ENCODE results near the gene P2RX7.

DNA sequence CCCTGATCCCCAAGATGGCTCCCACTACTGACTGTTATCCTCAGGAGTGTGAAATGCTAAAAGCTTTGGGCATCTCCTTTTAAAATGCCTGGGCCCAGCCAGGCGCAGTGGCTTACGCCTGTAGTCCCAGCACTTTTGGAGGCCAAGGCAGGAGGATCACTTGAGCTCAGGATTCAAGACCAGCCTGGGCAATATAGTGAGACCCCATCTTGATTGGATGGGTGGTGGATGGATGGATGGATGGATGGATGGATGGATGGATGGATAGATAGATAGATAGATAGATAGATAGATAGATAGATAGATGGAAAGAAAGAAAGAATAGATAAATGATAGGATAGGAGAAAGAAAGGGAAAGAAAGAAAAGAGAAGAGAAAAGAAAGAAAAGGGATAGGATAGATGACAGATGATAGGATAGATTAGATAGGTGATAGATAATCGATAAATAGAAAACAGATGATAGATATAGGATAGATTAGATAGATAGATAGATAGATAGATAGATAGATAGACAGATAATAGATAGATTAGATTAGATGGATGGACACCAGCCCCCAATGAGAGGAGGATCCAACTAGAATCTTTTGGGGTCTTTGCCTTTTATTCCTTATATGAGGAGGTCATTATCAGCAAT is 86.8 kb downstream of the P2RX7 start:
- TF ChIP-seq, protein P1, sequence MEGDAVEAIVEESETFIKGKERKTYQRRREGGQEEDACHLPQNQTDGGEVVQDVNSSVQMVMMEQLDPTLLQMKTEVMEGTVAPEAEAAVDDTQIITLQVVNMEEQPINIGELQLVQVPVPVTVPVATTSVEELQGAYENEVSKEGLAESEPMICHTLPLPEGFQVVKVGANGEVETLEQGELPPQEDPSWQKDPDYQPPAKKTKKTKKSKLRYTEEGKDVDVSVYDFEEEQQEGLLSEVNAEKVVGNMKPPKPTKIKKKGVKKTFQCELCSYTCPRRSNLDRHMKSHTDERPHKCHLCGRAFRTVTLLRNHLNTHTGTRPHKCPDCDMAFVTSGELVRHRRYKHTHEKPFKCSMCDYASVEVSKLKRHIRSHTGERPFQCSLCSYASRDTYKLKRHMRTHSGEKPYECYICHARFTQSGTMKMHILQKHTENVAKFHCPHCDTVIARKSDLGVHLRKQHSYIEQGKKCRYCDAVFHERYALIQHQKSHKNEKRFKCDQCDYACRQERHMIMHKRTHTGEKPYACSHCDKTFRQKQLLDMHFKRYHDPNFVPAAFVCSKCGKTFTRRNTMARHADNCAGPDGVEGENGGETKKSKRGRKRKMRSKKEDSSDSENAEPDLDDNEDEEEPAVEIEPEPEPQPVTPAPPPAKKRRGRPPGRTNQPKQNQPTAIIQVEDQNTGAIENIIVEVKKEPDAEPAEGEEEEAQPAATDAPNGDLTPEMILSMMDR (conservative IDR thresholded peaks at IDR 0.05; ENCODE audit: low read length), result no peak
- TF ChIP-seq EZH2phosphoT487 (IDR thresholded peaks at IDR 0.05; ENCODE audit: borderline replicate concordance, low read depth, low read length), result no peak
